PC-9 (cell line): ENCODE data around the gene INAFM2.

ENCODE experiments used
- EZH2 ChIP-seq: fragments of 200-600 bp; sonication (generic); IDR thresholded peaks from 2 replicates; pipeline ENCODE4 v1.8.0; 2017; ENCODE audit warnings: antibody characterized with exemption, low read depth
- TF ChIP-seq, protein P1 (sequence below): fragments of 200-600 bp; sonication (generic); conservative IDR thresholded peaks from 2 replicates; pipeline ENCODE4 v1.6.1; 2017; ENCODE audit warnings: mixed run types, antibody characterized with exemption, mild to moderate bottlenecking, moderate library complexity

- TF ChIP-seq, protein P1, sequence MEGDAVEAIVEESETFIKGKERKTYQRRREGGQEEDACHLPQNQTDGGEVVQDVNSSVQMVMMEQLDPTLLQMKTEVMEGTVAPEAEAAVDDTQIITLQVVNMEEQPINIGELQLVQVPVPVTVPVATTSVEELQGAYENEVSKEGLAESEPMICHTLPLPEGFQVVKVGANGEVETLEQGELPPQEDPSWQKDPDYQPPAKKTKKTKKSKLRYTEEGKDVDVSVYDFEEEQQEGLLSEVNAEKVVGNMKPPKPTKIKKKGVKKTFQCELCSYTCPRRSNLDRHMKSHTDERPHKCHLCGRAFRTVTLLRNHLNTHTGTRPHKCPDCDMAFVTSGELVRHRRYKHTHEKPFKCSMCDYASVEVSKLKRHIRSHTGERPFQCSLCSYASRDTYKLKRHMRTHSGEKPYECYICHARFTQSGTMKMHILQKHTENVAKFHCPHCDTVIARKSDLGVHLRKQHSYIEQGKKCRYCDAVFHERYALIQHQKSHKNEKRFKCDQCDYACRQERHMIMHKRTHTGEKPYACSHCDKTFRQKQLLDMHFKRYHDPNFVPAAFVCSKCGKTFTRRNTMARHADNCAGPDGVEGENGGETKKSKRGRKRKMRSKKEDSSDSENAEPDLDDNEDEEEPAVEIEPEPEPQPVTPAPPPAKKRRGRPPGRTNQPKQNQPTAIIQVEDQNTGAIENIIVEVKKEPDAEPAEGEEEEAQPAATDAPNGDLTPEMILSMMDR, result no peak
- no peak for TF ChIP-seq EZH2
Measured at GRCh38 chr15:40347559-40348473, 24.3 kb downstream of the INAFM2 start.
